GM18502 (cell line): Measurements from ENCODE around the gene FADS1.

Experiments used
- ATAC-seq: cut with Tn5 transposase; IDR thresholded peaks from one replicate; pipeline ENCODE4 v1.9.1; 2021; ENCODE audit warnings: mild to moderate bottlenecking; ENCODE audit not compliant: unreplicated experiment, poor library complexity

Gene FADS1

GRCh38 chr11:61800331-61801281 lies 16.2 kb downstream of the FADS1 start:
- ATAC-seq: no peak

DNA sequence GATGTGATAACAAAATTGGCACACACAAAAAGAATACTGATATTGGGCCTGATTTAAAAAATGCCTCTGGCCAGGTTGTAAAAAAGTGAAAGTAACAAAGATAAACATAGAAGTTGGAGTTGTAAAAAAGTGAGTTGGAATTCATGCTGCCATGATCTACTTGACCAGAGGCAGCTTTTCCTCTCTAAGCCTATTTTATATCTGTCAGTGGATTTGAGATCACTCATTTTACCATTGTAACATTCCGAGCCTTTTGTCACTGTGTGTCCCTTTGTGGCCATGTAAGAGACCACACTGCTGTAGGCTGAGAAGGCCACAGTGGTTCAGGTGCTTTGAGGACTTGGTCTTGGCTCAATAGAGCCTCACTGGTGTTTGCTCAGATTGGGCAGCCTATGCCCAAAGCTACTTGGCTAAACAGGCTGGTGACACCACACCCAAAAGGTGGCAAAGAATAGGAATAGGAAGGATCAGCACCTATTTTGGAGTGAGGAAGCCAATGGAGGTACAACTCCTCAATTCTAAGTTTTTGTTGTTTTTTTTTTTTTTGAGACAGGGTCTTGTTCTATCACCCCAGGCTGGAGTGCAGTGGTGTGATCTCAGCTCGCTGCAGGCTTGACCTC lies 17.0 kb downstream of the FADS1 start:
- no peak for ATAC-seq

GRCh38 chr11:61797263-61797944 lies 19.4 kb downstream of the FADS1 start:
- no peak for ATAC-seq

DNA sequence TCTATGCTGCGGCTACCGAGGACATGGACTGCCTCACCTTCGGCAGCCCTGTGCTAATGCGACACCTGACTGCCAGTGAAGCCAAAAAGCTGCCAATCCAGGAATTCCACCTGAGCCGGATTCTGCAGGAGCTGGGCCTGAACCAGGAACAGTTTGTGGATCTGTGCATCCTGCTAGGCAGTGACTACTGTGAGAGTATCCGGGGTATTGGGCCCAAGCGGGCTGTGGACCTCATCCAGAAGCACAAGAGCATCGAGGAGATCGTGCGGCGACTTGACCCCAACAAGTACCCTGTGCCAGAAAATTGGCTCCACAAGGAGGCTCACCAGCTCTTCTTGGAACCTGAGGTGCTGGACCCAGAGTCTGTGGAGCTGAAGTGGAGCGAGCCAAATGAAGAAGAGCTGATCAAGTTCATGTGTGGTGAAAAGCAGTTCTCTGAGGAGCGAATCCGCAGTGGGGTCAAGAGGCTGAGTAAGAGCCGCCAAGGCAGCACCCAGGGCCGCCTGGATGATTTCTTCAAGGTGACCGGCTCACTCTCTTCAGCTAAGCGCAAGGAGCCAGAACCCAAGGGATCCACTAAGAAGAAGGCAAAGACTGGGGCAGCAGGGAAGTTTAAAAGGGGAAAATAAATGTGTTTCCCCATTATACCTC lies 20.8 kb downstream of the FADS1 start:
- ATAC-seq: no peak

DNA sequence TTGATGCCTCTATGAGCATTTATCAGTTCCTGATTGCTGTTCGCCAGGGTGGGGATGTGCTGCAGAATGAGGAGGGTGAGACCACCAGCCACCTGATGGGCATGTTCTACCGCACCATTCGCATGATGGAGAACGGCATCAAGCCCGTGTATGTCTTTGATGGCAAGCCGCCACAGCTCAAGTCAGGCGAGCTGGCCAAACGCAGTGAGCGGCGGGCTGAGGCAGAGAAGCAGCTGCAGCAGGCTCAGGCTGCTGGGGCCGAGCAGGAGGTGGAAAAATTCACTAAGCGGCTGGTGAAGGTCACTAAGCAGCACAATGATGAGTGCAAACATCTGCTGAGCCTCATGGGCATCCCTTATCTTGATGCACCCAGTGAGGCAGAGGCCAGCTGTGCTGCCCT lies 21.3 kb downstream of the FADS1 start:
- no peak for ATAC-seq

DNA sequence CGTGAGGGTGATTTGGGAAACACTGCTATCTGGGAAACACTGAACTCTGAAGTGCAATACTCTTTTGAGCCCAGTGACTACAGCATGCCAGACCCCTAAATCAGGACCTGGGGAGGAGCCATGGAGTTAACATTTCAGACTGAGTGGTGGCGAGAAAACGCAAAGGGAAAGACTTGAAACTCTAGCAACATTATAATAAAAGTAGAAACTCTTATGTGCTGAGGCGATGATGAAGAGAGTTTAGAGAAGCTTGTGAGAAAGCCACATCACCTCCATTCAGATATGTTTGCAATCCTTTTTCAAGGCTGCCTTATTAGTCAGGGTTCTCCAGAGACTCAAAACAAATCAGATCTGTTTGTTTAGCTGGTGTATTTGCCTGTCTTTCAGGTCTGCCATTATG lies 22.2 kb downstream of the FADS1 start:
- ATAC-seq: no peak

GRCh38 chr11:61793829-61794204 lies 23.0 kb downstream of the FADS1 start:
- ATAC-seq: no peak

DNA sequence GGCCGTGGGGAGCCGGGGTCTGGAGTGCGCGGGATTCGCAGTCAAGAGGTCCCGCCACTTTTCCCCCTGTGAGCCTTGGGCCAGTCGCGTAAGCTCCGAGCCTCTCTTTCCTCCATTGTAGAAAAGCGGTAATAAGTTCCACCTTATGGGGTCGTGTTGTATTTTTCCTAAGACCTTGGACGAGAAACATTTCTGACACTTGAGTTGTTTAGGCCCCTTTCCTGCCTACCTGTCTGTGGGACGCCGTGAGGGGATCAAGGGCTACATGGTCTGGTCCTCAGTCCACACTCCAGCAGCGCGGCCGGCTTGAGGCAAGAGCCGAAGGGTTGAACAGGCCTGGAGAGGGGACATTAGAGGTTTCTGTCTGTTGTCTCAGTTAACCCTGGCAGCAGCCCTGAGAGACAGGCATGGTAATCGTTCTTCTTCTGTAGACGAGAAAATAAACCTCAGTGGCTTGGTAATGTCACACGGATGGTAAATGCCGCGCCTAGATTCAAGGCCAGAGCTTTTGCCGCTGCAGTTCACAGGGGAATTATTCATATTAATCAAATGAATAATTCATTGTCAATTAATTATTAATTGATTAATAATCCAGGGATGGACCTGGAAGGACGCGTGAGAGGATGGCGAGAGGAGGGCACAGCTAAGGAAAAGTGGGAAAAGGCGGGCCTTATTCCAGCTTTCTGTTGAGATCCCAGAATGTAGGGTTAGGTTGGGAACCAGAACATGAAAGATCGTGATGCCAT lies 23.5 kb downstream of the FADS1 start:
- peak; percentile 21 for ATAC-seq

- ATAC-seq: peak; percentile 79
These were observed 24.3 kb downstream of the FADS1 start, which contains the start of the genes FEN1 and TMEM258 for GRCh38 chr11:61792310-61793082. TSS of gene FEN1 (plus strand) at chr11:61792911. CDS start at chr11:61795362, 2,451 bp downstream. TSS of gene TMEM258 (minus strand) at chr11:61792599. CDS start at chr11:61792558, 41 bp downstream.

GRCh38 chr11:61791737-61792309 lies 25.0 kb downstream of the FADS1 start:
- peak; percentile 37 for ATAC-seq

DNA sequence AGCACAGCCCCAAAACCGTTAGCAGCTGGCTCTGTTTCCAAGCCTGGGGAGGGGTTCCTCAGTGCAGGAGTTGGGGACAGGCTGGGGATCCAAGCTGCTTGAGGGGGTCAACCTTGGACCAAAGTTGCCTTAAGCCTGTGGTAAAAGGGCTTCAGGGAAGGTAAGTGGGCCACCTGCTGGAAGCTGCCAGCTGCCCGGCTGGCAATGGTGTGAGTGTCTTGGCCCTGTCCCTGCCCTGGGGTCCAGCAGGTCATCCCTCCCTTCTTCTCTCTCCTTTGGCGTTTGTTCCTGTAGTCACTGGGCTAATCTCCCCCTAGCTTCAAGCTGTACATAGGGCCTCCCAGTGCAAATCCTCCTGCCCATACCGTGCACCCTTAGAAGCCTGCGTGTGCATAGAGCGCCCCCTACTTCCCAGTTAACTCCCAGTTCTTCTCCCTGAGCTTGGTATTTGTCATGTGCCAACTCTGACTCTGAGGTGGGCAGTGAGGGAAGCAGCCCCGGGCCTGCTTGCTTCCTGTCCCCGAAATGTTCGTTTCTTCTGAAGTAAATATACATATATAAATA lies 28.8 kb downstream of the FADS1 start:
- ATAC-seq: no peak

GRCh38 chr11:61785837-61786402 lies 30.9 kb downstream of the FADS1 start:
- no peak for ATAC-seq

DNA sequence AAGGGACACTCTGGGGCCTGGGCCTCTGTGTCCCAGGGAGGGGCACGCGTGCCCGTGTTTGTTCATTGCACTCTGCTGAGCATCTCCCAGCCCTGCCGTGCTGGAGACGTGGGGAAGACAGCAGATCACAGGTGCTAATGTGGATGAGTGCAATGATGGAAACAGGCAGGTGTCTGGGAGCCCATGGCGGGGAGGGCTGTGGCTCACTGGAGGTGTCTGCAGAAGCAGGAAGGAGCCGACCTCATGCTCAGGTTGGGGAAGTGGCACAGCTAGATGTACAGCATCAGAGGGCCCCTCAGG lies 32.3 kb downstream of the FADS1 start:
- ATAC-seq: no peak

- ATAC-seq: no peak
These were observed 32.9 kb downstream of the FADS1 start for GRCh38 chr11:61783717-61784505.

GRCh38 chr11:61782841-61783240 lies 34.0 kb downstream of the FADS1 start:
- no peak for ATAC-seq

GRCh38 chr11:61782299-61782698 lies 34.5 kb downstream of the FADS1 start:
- no peak for ATAC-seq

GRCh38 chr11:61781585-61781984 lies 35.2 kb downstream of the FADS1 start:
- ATAC-seq: no peak
